ENCODE measurements around the gene TSC22D2.
"Not testable (repeated sequence)": the region's sequence is repeated elsewhere in the genome, so short reads cannot be mapped to it uniquely, and the experiment has no call there.

The TSC22D2 gene

GRCh38 chr3:150494411-150494977, 86.4 kb downstream of the TSC22D2 start:
- no peak for DNase-seq

- DNase-seq = no peak
These were observed 87.1 kb downstream of the TSC22D2 start for GRCh38 chr3:150495149-150495548.

- peak; percentile 50 for DNase-seq
These were observed 87.6 kb downstream of the TSC22D2 start for GRCh38 chr3:150495563-150496168.

GRCh38 chr3:150497956-150498355, 89.9 kb downstream of the TSC22D2 start:
- DNase-seq = no peak

- DNase-seq = not testable (repeated sequence)
These were observed 92.9 kb downstream of the TSC22D2 start for GRCh38 chr3:150500960-150501359.

- no peak for DNase-seq
These were observed 95.5 kb downstream of the TSC22D2 start for GRCh38 chr3:150503402-150504099.

- no peak for DNase-seq
These were observed 96.4 kb downstream of the TSC22D2 start for GRCh38 chr3:150504483-150504882.

- no peak for DNase-seq
These were observed 100.3 kb downstream of the TSC22D2 start for GRCh38 chr3:150508401-150508800.

GRCh38 chr3:150509780-150510179, 101.7 kb downstream of the TSC22D2 start:
- no peak for DNase-seq

- no peak for DNase-seq
These were observed 103.2 kb downstream of the TSC22D2 start for GRCh38 chr3:150511122-150511821.

- DNase-seq = no peak
These were observed 107.1 kb downstream of the TSC22D2 start for GRCh38 chr3:150515210-150515609.

Data from NCI-H446 treated with DMSO at 0.1 percent for 48 hours (cell line).